HG02884 (cell line): ENCODE data around the gene MEF2C.

Experiments used
- ATAC-seq: cut with Tn5 transposase; IDR thresholded peaks from one replicate; pipeline ENCODE4 v1.9.1; 2021; ENCODE audit warnings: mild to moderate bottlenecking, moderate library complexity; ENCODE audit not compliant: unreplicated experiment

MEF2C gene

GRCh38 chr5:88765798-88766197 is 117.2 kb downstream of the MEF2C start:
- ATAC-seq, result no peak

DNA sequence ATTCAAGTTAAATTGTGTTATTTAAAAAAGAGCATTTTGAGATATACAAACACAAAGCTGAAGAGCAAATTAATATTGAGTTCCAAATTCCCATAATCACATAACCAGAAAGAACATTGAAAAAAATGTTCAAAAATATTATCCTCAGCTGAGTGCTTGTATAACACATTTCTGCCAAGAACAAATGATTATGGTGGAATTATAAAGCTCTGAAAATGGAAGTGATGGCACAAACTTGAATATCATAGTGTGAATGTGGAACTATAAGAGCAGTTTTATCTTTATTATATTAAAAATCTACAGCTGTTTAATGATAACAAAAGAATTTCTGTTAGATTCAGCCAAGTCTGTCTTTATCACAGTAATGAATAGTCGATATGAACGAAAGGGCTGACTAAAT is 117.8 kb downstream of the MEF2C start:
- no peak for ATAC-seq

DNA sequence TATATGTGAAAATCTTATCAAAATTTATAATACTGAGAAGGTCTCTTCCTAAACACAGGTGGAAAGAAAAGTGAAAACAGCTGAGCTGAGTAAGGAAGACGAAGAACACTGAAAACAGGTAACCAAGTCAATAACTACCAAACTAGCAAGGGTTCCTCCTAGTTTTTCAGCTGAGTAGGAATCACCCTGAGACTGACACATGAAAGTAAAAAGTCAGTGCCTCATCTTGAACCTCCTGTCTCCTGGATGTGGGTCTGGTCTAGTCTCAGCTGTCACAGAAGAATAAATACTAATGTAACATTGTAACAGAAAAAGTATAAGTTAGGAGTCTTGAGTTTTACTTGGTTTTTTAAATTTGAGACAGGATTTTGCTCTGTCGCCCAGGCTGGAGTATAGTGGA is 121.0 kb downstream of the MEF2C start:
- ATAC-seq, result no peak

DNA sequence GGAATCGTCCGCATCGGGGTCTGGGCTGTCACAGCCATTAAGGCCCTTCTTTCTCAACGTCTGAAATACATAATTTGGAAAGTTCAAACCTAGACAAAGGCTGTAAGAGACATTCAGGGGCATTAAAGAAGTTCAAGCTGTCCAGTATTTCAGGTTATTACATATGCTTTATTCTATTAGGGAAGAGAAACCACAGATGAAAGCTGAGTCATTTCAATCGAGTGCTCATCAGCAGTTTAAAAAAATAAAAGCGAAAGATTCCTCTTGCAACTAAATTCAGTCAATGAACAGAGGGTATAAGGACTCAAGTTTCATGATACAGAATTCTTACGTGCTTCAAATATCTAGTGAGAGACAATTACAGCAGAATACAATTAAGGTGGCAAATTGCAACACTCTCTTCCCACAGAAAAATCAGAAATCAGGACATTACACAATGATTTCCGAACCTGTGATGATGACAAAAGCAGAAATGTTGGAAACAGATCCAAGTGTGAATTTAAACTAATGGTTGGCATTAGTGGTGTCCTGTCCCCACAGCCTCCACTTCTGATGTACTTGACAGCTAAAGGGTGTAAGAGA is 121.6 kb downstream of the MEF2C start:
- peak; percentile 67 for ATAC-seq

- ATAC-seq, result no peak
Observed at GRCh38 chr5:88760527-88760926, 122.5 kb downstream of the MEF2C start.

DNA sequence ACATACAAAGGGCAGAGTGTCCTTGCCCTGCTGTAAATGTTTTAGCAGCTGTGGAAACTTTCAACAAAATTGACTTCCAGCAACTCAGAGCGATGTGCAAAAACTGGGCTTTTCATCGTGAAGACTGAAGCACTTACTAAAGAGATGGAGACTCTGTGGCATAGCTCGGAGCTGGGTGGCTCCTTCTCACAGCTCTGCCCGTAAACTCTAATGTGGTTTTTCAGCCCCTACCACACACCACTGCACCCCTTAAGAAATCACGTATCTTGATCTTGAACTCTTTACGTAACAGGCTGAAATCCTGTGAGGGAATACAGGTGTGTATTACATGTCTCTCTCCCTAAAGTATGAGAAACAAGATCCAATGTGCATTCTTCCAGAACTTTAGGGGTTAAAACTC is 124.4 kb downstream of the MEF2C start:
- no peak for ATAC-seq

DNA sequence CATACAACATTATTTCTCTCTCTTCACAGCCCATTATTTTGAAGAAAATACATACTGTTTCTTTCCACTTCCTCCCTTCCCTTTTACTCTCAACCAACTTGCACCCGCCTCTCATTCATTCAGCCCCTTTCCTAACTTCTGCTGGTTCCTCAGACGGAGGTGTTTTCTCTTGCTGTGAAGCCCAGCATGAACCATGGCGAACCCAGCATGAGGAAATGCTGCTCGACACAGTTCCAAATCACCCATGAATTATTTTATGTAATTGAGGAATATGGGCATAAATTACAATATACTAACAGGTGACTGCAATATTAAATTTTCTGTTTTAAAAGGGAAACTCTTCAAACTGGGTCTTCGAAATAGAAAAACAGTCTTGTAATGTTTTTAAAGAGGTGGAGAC is 124.8 kb downstream of the MEF2C start:
- ATAC-seq, result no peak

- no peak for ATAC-seq
Observed at GRCh38 chr5:88756953-88757352, 126.0 kb downstream of the MEF2C start.

GRCh38 chr5:88748666-88749065 is 134.3 kb downstream of the MEF2C start:
- ATAC-seq, result no peak

DNA sequence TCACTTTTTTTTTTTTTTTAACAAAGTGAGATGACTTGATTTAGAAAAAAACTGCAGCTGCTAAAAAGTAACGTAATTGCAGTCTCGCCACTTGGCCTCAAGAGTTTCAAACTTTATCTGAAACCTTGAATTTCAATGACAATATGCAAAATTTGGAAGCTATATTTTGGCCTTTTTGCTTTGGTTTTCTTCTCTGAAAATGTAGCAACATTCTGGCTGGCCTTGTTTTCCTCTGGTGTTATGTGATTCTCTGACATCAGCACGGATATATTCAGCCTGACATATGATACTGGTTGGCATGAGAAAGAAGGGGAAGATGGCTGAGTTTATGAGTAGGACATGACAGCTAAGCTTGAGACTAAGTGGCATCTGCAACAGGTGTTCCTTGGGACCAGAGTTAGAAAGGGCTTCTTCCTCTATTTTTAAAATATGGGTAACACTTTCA is 136.5 kb downstream of the MEF2C start:
- peak; percentile 67 for ATAC-seq

GRCh38 chr5:88745093-88745696 is 137.8 kb downstream of the MEF2C start:
- ATAC-seq, result no peak

GRCh38 chr5:88743231-88743834 is 139.7 kb downstream of the MEF2C start:
- no peak for ATAC-seq

DNA sequence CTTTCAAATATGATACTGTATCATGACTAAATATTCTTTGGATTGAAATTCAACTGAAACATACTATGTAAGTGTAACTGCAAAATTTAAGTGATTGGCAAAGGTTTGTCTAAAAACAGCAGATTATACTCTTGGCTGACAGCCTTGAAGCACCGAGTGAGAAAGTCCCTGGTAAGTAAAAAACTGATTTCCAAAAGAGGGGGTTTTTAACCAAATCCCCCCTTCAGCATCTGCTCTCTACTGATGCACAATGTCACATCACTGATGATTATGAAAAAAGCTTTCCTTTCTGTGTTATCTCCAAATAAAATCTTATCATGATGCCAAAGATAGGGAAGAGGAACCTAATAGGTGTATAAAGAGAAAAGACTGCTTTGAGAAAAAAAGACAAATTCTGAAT is 141.0 kb downstream of the MEF2C start:
- ATAC-seq, result no peak

GRCh38 chr5:88740604-88741185 is 142.3 kb downstream of the MEF2C start:
- no peak for ATAC-seq

DNA sequence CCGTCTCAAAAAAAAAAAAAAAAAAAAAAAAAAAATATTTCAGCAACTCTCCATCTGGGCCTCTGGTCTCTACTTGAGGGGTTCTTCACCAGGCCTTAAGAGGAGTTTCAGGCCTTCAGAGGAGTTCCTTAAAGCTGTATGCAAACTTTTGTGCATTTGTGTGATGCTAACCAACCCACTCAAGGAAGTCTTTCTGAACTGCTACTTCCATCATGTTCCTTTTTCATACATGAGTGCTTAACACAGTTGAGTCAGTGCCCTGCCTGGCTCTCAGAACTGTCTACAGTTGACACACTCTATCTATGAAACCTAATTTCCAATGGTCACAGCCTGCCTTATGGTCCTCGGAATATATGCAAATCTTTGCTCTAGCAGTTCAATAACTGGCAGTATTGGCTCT is 146.5 kb downstream of the MEF2C start:
- peak; percentile 33 for ATAC-seq

DNA sequence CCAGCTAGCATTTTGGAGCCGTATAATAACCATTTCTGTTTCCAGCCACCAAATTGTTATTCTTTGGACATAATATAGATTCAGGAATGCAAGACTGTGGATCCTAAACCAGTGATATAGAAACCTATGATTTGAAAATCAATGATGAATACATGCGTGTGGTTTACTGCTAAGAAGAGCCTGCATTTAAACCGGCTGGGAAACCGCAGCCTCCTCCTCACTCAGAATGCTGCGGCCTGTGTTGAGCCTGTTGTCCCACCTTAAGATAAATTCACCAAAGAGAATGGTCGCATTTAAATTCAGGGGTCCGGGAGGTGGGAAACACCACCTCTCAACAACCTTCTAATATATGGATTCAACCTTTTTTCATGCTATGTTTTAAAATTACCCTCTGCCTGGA is 148.0 kb downstream of the MEF2C start:
- no peak for ATAC-seq

GRCh38 chr5:88734191-88734640 is 148.8 kb downstream of the MEF2C start:
- ATAC-seq, result peak; percentile 45

GRCh38 chr5:88732862-88733261 is 150.1 kb downstream of the MEF2C start:
- ATAC-seq, result no peak

DNA sequence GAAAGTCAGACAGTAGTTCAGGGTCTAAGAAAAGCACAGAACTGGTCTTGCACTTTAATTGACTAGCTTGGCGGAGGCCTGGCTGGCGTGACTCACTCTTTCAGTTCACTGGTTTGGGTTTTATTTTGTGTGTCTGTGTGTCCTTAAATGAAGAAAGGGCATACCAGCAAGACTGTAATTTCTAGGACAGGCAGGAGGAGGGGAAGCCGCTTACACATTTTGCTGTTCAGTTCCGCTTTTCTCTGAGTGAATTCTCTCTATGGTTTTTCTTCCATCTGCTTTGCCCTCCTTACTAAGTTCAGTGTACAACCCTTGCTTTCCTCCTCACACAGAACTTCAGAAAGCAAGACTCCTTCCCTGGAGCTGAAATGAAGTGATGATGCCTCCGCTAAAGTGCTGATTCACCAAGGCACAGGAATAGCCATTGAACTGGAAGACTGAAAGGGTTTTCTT is 150.8 kb downstream of the MEF2C start:
- peak; percentile 44 for ATAC-seq

DNA sequence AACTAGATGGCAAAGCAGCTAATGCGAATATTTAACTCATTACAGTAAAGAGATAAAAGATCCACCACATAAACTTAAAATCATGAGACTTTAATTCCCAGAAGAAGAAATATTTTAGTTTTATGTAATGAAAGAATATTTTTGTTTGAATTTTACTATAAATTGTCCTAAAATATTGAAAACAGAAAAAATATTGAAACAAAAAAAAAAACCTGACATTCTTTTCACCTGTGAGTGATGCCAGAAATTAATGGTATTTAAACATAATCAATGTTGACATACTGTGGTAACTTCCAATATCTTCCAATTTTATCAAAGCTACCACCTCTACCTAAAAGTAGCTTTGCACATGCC is 153.2 kb downstream of the MEF2C start:
- no peak for ATAC-seq

- ATAC-seq, result peak; percentile 34
Observed at GRCh38 chr5:88729084-88729828, 153.7 kb downstream of the MEF2C start.
